ENCODE results near the gene ADA. TPM values are rescaled to one million over a fixed set of nuclear protein-coding genes. Genes with fewer than 3 reads are reported as not detected.
"Not testable (repeated sequence)": the region's sequence is repeated elsewhere in the genome, so short reads cannot be mapped to it uniquely, and the experiment has no call there.

The ADA gene
- total RNA-seq, result 2.4 TPM

DNA sequence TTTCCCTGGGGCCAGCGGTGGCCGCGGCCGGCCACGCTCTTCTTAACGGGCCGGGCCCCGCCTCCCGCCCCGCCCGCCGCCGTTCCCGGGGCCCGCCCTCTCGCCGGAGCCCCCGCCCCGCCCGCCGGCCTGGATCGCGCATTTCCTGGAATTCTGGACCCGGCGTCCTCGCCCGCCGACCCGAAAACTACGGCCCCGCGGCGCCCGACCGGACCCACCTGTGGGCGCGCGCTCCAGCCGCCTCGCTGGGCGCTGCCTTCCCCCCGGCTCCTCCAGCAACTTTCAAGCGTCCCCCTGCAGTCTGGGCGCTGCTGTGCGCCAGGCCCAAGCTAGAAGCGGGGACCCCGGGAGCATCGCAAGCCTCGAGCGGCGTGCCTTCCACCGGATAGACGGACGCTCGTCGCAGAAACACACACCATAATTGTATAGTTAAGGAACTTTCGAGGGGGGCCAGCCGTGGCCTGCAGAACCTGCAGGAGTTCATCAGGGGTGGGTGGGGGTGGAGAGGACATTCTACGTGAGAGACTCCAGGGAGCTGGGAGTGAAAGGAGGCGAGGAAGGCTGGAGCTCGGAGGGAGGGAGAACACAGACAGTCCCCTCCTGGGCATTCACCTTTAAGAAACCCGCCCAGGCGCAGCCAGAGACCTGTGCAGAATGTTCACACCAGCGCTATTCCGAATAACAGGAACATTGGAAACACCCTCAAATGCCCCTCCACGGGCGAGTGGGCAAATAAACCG is at the start of gene ADA:
Gene ADA, minus strand, starts transcription at position 16 of the 740 bp plus-strand sequence. CDS start 92 bp downstream, outside the sequence.
- DNase-seq (ENCODE audit: low spot score in 2 of 2) (peak; percentile 73 to 75), FAIRE-seq (no peak)

DNA sequence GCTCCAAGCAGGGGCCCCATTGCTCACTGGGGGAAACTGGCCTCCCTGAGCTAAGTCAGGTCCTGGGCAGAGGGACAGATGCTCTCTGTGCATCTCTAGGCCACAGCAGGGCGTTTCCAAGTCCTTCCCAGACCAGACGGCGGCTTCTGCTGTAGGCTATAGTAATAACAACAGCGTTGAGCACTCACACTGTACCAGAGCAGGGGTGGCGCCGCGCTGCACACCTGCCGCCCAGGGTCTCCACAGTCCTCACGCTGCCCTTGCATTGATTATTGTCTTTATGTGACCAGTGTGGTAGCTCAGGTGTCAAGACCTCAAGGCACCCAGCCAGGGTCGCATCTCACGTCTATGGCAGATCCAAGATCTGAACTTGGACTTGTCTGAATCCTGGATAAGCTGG is 48.8 kb upstream of the ADA start:
- no peak for FAIRE-seq
- no peak for DNase-seq (ENCODE audit: low spot score in 2 of 2)

DNA sequence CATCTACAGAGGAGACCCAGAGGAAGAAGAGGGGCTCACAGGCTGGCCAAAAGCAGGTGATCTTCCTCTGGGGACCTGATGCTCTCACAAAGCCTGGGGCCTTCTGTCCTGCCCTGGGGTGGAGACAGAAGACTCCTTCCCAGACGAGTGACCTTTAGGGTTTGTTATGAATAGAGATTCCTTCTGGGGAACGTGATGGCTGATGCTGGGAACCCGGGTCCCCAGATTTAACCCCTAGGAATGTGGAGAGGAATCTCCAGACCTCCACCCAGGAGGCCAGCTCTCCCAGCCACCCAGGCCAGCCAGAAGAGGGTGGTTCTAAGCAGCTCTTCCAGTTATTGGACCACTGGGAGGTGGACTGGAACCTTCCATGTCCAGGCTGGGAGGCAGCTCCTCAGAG is 46.9 kb upstream of the ADA start:
- DNase-seq (ENCODE audit: low spot score in 2 of 2) (no peak), FAIRE-seq (no peak)

DNA sequence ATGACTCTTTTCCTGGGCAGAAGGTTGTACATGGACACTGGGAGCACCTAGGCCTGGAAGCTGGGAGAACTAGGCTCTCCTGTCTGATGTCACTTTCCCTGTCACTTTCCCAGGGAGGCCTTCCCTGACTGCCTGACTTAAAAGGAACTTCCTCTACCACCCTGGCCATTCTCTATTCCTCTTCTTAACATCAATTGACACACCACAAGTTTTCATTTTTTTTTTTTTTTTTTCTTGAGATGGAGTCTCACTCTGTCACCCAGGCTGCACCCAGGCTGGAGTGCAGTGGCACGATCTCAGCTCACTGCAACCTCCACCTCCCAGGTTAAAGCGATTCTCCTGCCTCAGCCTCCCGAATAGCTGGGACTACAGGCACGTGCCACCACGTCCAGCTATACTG is 45.5 kb upstream of the ADA start:
- not testable (repeated sequence) for DNase-seq (ENCODE audit: low spot score in 2 of 2); FAIRE-seq

DNA sequence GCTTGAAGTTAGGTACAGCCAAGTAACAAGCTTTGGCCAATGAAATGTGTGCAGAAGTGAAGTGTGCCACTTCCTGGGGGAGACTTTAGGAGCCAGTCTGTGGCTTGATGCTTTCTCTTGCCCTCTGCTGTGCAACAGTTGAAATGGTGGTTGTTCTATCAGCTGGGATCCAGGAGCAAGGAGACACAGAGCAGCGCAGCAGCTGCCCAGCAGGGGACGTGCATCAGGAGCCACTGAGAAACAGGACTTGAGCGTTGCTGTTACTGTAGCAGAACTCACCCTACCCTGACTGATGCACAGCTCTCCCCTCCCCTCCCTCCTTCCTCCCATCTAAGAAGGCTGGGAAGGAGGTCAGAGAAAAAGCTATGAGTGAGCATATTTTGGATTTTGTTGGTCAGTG is 44.8 kb upstream of the ADA start:
- DNase-seq (ENCODE audit: low spot score in 2 of 2), result no peak
- no peak for FAIRE-seq

DNA sequence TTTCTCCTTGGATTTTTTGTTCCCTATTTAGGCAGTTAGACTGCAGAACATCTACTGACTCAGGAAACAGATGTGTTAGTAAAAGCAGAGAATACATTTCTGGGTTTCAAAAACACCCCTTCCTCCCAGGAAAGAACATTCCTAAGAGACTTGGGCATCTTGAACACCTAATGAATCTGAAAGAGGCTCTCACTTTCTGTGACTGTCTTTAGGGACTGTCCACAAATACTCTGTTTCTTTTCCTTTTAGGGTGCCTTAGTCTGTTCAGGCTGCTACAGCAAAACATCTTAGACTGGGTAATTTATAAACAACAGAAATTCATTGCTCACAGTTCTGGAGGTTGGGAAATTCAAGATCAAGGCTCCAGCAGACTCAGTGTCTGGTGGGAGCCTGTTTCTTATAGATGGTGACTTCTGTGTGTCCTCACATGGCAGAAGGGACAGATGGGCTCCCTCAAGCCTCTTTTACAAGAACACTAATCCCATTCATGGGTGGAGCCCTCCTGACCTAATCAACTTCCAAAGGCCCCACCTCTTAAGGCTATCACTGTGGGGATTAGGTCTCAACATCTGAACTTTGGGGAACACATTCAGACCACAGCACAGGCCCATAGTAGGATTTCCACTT is 44.3 kb upstream of the ADA start:
- DNase-seq (ENCODE audit: low spot score in 2 of 2), result no peak
- no peak for FAIRE-seq

DNA sequence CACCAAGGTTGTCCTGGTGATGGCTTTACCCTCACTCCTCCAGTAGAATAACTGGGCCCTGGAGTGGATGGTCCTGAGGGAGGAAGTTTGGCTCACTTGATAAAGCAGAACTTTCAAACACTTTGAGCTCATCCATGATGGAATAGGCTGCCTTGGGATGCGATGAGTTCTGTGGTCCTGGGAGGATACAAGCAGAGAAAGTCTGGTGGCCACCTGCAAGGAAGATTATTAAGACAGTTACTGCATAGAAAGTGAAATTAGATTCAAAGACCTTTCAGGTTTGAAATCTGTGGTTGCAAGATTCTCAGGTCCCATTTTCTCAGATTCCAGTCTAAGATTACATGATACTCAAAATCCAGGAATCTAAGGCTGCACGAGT is 43.8 kb upstream of the ADA start:
- FAIRE-seq, result no peak
- DNase-seq (ENCODE audit: low spot score in 2 of 2), result no peak

DNA sequence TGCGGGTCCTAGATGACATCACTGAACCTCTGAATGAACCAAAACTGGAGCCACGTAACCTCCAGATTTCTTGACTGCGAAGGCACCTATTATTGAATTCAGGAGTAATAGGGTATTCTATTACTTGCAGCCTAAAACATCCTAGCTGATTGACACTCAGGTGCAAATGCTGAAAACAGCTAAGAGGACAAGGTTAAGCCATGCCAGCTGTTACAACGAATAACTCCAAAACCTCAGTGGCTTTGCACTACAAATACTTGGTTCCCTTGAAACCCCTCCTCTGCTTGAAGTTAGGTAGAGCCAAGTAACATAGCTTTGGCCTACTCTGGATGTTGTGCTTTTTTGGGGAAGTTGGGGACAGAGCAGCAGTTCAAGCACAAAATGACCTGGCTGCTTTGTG is 42.7 kb upstream of the ADA start:
- DNase-seq (ENCODE audit: low spot score in 2 of 2) (no peak), FAIRE-seq (no peak)

DNA sequence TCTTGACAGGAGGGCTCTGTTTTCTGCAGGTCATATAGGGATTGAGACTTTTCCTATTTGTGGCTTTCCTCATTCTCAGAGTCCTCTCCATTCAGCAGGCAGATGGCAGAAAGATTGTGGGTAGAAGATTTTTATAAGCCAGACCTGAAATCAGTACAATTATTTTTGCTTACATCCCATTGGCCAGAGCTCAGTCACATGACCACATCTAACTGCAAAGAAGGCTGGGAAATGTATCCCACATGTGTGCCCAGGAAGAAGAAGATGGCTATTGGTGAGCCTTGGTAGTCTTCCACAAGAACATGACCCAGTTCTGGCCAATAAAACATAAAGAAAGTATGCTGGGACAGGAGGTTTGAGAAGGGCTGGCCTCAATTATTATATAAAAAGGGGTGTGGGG is 42.1 kb upstream of the ADA start:
- FAIRE-seq, result no peak
- no peak for DNase-seq (ENCODE audit: low spot score in 2 of 2)

DNA sequence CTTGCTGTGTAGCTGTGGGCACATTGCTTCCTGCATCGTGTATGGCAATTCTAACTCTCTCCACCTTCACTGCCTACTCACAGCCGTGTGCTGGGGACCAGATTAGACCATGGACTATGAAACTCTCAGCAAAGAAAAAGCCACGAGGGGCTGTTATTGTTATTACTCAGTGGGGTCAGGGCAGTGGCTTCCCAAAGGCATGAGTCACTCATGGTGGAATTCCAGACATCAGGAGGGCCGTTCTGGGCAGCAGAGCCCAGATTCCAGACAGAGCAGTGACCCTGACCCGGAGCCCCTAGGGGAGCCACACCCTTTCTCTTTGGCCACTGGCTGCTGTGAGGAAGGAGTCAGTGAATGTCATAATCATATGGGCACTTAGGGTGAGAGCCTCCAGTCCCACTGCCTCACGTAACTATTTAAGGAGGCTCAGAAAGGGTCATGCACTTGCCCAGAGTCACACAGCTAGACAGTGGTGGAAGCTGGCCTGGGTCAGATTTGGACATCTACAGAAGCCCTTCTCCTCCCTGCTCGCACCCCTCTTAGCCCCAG is 41.5 kb upstream of the ADA start:
- FAIRE-seq, result no peak
- no peak for DNase-seq (ENCODE audit: low spot score in 2 of 2)

DNA sequence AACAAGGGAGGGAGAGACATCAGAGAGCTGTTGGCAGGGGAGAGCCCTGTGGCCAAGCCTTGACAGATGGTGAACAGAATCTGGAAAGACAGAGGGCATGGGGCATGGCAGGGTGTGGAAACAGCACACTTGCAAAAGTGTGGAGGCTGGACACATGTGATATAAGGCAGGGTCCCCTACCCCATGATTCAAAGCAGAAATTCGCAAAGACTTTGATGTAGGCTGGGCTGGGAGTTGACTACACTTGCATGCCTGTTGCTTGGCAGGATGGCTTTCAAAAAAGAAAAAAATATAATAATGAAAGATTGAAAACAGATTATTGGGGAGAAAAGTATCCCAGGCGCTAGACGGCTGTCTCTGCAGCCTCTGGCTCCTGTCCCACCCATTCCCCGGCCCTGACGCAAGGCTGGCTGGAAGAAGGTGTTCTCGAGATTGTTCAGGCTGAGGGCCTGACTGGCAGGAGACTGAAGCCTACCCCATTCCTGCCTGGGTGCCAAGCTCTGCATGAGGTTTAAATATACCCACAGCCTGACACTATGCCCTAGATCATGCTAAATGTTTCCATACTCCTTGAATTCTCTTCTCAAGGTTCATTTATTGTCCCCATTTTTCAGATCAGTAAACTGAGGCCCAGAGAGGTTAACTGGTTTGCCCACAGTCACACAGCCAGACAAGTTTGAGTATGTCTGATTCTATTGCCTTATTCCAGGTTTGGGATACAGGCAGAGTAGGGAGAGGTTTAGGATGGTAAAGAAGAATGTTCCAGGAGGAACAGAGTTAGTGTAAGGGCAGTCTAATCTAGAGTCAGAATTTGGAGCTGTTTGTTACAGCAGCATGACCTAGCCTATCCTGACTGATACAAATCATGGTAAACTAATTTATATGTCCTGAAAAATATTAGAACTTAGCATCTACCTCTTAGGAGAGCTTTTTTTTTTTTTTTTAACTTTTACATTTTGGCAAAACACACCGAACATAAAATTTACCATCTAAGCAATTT is 40.2 kb upstream of the ADA start:
- DNase-seq (ENCODE audit: low spot score in 2 of 2) (no peak), FAIRE-seq (no peak)

DNA sequence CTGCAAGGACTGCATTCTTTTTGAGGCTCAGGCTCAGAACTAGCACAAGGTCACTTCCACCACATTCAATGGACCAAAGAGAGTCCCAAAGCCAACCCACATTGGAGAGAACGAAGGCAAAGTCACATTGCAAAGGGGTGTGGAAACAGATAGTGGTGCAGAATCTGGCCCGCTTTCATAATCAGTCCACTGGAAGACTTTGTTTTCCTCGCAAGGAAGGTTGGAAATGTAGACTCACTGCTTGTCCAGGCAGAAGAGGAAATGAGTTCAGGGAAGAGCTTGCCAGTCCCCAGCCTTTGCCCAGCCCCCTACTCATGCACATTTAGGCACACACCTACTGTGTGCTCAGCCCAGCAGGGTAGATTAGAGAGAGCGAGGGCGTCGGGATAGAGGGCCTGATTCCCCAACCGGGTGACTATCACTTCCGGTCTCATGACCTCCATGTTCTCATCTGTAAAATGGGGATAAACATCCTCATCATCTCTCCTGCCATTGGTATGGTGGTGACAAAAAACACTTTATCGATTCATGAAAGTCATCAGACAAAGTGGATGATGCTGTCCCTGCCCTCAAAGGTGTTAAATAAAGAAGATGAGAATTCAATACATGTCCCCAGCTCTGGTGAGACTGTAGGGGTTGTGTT is 39.4 kb upstream of the ADA start:
- DNase-seq (ENCODE audit: low spot score in 2 of 2), result no peak
- no peak for FAIRE-seq

DNA sequence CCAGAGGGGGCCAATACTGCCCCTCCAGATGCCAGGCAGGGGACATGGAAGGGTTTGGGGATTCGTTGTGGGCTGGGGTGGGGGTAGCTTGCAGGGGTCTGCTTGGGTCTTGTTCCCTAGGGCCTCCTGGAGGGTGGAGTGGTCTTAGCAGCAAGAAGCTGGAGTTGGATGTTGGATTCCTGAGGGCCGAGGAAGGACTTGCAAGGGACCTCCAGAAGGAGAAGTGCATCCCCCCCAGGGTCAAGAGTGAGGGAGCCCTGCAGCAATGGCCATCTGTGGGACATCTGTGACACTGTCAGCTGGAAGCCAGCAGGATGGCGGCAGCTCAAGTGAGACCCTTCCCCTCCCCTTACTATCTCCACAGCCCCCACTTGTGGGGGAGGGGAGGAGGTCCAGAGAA is 38.3 kb upstream of the ADA start:
- FAIRE-seq (no peak), DNase-seq (ENCODE audit: low spot score in 2 of 2) (no peak)

DNA sequence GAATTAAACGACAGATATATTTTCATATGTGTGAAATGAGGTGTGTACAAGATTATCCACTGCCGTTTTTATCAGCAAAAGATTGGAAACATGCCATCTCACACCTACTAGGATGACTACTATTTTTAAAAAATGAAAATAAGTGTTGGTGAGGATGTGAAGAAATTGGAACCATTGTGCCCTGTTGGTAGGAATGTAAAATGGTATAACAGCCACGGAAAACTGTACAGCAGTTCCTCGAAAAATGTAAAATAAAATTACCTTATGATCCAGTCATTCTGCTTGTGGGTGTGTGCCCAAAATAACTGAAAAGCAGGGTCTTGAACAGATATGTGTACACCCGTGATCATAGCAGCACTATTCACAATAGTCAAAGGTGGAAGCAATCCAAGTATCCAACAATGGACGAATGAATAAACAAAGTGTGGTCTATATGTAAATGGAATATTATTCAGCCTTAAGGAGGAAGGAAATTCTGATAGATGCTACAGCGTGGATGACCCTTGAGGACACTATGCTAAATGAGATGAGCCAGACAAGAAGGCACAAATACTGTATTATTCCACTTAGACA is 36.6 kb upstream of the ADA start:
- DNase-seq (ENCODE audit: low spot score in 2 of 2), result no peak
- FAIRE-seq, result no peak

DNA sequence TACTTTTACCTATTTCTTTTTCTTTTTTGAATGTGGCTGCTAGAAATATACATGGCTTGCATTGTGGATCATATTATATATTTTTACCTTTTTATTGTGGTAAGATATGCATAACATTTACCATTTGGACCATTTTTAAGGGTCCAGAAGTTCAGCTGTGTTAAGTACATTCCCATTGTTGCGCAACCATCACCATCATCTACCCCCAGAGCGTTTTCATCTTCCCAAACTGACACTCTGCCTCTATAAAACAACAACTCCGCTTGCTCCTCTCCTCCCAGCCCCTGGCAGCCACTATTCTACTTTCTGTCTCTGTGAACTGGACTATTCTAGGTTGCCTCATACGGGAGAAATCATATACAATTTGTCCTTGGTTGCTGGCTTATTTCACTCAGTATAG is 35.4 kb upstream of the ADA start:
- DNase-seq (ENCODE audit: low spot score in 2 of 2) (no peak), FAIRE-seq (no peak)

DNA sequence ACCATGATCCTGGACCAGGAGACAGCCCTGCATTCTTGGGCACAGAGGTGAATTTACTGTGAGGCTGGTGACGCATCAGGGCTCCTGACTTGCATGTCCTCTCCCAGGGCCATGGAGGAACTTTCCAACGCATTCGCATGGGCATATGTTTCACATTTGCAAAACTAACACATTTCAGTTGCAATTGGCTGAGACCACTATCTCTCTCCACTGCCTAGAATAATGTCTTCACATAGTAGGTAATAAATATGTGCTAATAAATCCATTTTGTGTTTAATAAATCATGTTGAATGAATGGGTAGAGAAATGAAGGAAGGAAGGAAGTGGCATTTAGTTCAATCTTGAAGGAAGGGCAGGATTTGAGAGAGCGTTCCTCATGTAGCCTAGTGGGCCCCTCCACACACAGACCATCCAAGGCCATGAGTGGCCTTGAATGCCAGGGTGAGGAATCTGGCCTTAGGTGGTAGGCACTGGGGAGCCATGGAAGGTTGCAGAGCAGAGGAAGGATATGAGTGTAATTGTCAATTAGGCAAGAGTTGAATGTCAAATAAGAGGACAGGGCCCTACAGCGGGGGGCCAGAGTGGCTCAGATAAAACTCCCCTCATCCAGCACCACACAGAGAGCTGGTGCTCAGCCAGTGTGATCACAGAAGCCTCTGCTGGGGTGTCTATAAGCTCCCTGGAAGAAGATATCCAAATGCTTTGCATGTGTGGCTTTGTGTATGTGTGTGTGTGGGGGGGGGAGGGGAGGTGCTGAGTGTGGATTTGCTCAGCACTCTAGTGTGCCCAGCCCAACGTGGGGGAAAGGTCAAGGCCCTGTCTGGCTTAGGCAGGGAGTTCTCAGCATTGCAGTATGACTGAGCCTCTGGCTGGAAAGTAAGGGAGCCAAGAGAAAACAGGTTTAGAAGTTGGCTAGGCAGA is 32.8 kb upstream of the ADA start:
- no peak for FAIRE-seq
- no peak for DNase-seq (ENCODE audit: low spot score in 2 of 2)

DNA sequence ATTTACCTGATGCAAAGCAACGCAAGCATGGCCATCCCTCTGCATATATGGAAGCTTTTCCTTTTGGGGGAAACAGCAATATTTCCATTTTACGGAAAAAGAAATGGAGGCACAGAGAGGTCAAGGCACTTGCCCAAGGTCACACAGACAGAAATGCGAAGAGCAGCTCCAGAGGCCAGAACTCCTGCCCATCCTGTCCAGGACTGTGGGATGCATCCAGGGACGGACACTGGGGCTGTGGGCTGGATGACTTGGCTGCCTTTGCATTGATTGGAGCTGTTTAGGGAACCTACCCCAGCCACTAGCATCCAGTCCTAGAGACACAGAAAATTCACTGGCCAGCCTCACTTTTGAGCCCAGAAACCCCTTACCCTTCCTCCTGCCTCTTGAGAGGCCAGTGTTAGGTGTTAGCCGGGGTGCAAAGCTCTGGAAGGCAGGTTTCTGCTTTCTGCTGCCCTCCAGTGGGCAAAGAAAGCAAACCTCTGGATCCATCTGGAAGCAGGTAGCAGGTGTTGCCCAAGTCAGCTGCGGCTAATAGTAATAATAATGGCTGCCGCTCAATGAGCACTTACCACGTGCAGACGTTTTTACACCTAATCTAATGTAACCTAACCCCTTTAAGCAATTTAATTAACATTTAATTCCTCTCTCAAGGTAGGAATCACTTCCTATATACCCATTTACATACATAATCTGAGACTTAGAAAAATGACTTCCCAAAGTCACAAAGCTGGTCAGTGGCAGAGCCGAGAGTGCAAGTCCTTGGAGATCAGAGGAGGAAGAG is 32.0 kb upstream of the ADA start:
- no peak for FAIRE-seq
- no peak for DNase-seq (ENCODE audit: low spot score in 2 of 2)
